ENCODE results near the gene PRDX3.

DNA sequence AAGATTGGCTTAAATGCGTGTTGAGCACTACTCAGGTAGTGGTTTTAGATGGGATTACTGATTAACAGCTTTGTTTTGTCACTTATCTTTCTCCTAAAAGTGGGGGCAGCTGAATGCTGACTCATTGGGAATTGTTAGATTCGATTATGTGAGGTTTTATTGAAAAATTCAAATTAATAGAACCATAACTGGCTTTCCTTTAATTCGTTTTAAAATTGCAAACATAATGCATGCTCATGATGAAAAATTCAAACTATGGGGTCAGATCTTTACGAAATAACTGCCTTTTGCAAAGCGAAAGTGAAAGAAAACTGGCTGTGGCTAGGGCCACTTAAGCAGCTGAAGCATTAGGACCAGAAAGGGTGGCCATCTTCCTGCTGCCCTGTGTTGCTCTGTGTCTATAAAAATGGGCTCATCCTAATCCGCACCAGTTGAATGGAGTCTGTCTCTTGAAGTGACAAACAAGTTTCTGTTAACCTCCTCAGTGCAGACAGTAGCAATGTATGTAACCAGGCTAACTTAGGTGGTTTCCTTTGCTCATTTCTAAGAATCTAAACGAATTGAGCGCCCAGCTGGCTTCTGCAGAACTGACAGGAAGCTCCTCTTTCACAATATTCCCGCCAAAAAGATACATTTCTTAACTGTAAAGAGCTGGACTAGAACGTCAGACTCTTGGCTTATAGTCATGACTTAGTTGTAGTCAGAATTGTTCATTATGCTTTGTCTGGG lies 46.9 kb downstream of the PRDX3 start:
- TF ChIP-seq, protein P1, sequence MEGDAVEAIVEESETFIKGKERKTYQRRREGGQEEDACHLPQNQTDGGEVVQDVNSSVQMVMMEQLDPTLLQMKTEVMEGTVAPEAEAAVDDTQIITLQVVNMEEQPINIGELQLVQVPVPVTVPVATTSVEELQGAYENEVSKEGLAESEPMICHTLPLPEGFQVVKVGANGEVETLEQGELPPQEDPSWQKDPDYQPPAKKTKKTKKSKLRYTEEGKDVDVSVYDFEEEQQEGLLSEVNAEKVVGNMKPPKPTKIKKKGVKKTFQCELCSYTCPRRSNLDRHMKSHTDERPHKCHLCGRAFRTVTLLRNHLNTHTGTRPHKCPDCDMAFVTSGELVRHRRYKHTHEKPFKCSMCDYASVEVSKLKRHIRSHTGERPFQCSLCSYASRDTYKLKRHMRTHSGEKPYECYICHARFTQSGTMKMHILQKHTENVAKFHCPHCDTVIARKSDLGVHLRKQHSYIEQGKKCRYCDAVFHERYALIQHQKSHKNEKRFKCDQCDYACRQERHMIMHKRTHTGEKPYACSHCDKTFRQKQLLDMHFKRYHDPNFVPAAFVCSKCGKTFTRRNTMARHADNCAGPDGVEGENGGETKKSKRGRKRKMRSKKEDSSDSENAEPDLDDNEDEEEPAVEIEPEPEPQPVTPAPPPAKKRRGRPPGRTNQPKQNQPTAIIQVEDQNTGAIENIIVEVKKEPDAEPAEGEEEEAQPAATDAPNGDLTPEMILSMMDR (conservative IDR thresholded peaks at IDR 0.05 in 1 of 2, IDR thresholded peaks at IDR 0.05 in 1 of 2; ENCODE audit: extremely low read depth in 1 of 2, insufficient read depth in 1 of 2, low read depth in 1 of 2, low read length in 2 of 2): no peak
- no peak for TF ChIP-seq EZH2 (IDR thresholded peaks at IDR 0.05; ENCODE audit: borderline replicate concordance, low read length)
